GM18505 (cell line): ENCODE measurements around the gene CSNK2B.
A peak's percentile ranks its signal among the peaks of the same experiment; 100 is the strongest.

Experiments used
- ATAC-seq: cut with Tn5 transposase; IDR thresholded peaks from one replicate; pipeline ENCODE4 v1.9.1; 2021; ENCODE audit not compliant: unreplicated experiment
- POLR2A ChIP-seq: IDR thresholded peaks from 4 replicates; pipeline ENCODE4 v1.6.1; 2011; ENCODE audit warnings: borderline replicate concordance; ENCODE audit not compliant: insufficient read depth, insufficient read length; ENCODE audit errors: extremely low read depth

Gene CSNK2B

GRCh38 chr6:31677955-31678354 lies 12.1 kb downstream of the CSNK2B start:
- TF ChIP-seq POLR2A, result no peak
- ATAC-seq, result no peak

DNA sequence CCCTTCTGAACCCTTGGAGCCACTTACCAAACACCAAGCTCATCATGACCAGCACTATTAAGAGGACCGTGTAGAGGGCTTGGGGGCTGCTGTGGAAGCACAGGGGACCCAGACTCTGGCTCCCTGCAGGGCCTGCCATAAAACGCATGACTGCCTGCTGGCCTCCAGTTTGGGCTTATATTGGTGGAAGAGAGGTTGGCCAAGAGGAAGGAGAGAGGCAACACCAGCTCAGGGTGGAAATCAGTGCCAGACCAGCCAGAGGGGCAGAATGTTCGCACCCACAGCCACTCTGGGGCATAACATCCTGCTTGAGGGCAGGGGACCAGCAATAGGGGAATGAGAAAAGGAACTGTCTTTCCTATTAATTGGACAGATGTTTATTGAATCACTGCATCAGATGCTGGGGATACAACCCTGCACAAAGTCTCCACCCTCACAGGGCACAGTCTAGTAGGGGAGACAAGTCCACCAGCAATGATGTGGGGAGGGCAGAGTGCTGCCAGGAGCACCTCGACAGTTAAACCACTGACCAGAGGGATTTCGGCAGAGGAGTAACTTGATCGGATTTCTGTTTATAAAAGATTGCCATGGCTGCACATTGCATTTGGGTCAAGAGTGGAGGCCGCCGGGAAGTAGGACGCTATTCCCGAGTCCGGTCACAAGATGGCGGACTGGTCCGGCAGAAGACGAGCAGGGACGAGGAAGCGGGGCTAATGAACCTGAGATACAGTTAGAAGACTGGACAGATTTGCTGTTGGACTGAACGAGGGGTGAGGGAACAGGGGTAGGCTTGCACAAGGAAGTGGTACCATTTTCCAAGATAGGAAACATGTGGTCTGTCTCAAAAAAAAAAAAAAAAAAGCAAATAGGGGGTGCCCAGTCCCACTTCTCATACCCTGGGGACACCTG lies 14.6 kb downstream of the CSNK2B start, which contains the start of gene LY6G5C:
LY6G5C (minus strand) TSS at position 842 of the 909 bp plus-strand sequence; CDS start at position 148, 694 bp downstream.
- no peak for ATAC-seq
- no peak for TF ChIP-seq POLR2A

- ATAC-seq, result no peak
Measured at GRCh38 chr6:31681135-31681671, 15.3 kb downstream of the CSNK2B start.

DNA sequence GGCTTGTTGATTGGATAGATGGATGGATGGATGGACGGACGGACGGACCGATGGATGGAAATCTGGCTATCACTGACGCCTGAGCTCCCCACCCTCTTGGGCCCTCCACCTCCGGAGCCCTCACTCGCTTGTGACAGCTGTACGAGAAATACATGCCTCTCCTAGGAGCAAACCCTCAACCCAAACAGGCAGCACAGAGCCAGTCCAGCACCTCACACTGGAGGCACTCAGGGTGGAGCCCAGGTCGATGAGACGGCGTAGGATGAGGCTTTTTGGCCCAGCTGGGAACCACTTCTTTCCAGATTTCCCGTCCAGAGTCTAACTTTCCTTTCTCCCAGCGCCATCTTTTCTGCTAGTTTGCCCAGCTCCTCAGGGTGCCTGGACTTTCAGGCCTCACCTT lies 17.7 kb downstream of the CSNK2B start:
- ATAC-seq, result no peak
- no peak for TF ChIP-seq POLR2A

More at GRCh38 chr6:31681135-31681671, 15.3 kb downstream of the CSNK2B start:
- peak; percentile 36 for TF ChIP-seq POLR2A

GRCh38 chr6:31686483-31686882 lies 20.6 kb downstream of the CSNK2B start:
- no peak for ATAC-seq
- no peak for TF ChIP-seq POLR2A

GRCh38 chr6:31687321-31687720 lies 21.4 kb downstream of the CSNK2B start:
- no peak for ATAC-seq
- TF ChIP-seq POLR2A, result no peak

DNA sequence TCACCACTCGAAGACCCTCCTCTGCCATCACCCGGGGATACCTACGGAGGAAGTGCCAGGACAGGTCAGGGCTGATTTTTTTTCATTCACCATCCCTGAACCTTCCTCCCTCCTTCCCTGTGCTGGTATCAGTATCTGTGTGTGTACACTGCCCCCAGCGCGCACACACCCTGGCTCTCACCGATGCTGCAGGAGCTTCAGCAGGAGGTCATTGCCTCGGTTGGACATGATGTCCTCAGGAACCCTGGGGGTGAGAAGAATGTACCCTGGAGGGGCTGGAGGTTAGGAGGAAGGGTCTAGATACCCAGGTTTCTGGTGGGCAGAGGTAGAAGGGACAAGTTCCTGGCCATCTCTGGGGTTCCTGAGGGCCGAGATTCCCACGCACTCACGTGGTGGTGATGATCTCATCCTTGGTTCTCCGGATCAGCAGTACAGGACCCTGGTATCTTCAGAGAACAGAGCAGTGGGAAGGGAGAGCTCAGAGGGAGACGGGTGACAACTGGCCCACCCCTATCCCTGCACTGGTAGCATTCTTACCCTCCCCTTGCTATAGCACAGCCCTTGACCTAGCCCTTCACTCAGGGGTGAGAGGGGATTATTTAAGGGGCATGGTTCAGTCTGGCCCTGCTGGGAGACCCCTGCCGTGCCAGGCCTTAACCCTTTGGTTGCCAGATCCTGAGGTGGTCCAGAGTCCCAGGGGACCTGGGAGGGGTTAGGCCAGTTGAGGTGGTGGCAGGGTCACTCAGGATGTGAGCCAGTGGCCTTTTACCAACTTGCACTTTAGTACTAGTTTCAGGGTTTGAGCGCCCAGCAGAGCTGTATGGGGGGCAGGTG lies 22.2 kb downstream of the CSNK2B start:
- ATAC-seq, result no peak
- no peak for TF ChIP-seq POLR2A

DNA sequence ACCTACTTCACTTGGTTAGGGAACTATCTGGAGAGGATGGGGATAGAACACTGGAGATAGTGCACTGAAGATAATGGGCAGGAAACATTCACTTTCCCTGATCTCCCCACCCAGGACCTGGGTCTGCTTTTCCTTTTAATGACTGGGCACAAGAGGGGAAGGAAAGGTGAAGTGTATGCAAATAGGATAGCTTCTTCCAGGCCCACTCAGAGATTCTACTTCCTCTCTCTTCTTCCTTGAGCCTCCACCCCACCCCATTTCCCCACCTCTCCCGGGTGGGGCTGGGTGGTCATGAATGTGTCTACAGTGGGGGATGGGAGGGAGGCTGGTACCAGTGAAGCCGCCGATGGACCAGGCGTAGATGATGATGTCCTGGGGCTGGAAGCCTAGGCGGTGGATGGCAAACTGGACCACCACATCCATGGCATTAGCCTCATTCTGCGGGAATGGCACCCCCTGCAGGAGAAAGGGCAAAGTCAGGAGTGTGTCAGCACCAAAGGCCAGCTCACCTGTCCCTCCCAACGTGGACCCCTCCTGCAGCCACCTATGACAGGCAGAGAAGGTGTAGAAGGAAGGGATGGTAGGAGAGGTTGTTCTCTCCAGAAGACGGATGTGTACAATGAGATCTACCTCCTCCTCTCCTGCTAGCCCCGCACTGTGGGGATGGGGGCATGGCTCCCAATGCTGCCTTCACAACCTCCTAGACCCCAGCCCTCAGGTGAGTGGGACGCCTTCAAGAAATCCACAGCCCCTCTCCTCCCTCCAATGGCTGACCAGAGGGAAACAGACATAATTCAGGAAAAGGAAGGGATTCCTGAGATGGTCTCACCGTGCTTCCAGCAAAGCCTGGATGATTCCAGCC lies 23.6 kb downstream of the CSNK2B start:
- no peak for TF ChIP-seq POLR2A
- no peak for ATAC-seq

DNA sequence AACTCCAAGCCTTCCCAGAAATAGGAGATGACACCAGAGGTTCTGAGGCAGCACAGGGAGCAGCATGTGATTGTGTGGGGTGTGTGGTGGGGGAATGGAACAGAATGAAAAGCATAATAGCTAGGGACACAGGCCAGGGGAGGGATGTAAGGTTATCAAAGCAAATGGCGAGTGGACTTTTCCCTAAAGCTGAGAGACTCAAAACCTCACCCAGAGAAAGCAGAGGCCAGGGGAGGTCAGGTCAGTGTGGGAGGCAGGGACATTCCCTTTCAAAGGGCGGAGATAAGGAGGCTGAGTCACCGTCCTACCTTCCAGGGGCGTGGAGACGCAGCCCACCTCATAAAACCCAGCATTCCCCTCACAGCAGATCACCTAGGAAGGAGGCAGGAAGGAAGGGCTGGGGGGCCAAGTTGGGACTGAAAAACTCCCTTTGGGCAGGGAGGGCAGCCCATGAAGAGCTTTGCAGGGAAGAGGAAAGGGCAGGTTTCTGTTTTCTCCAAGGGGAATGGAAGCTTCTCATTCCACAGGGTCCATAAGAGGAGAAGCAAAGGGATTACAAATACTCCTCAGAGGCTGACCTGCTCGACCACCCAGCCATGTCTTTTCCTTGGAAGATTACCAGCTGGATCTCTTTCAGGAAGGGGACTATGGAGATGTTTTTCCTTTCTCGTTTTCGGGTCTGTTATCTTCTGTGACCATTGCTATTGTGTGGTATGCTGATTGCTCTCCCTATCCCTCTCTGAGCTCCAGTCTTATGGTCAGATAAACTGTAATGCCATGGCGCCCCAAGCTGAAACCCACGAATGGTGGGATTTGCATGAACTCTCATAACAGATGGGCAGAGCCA lies 24.6 kb downstream of the CSNK2B start:
- no peak for ATAC-seq
- TF ChIP-seq POLR2A, result no peak

- ATAC-seq, result no peak
- TF ChIP-seq POLR2A, result no peak
Measured at GRCh38 chr6:31691078-31691463, 25.2 kb downstream of the CSNK2B start.

DNA sequence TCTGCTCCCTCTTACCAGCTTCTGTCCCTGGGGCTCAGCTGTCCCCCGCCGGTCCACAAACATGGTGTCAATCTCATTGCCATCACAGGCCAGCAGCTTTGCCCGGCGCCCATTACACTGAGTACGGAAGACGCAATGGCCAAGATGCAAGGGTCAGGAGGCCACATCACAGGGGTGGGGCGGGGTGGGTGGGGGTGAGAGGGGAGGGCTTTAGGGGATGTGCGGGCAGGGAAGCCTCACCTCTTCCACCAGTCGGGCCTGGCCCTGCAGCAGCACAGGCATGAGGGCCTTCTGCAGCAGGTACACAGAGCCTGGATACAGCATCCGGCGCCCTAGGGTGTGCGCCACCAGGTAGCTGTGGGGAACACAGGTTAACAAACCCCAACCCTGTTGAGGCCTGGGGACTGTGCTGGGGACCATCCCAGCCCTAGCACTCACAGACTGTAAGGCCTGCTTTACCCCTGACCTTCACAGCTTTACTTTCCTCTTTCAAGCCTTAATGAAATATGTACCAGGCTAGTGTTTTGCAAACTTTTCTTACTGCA lies 25.8 kb downstream of the CSNK2B start:
- no peak for TF ChIP-seq POLR2A
- no peak for ATAC-seq
